NCI-H1930 (cell line): ENCODE measurements around the gene NPY1R.

Experiments
- DNase-seq, 2 experiments: peaks; one replicate each; lab custom pipeline; 2025; lab: John Stamatoyannopoulos, UW

The NPY1R gene

GRCh38 chr4:163279713-163280112 is 52.7 kb downstream of the NPY1R start:
- no peak for DNase-seq

- no peak for DNase-seq
Observed at GRCh38 chr4:163274861-163275260, 57.5 kb downstream of the NPY1R start.
